Small intestine (tissue), 7 donors: ENCODE measurements around the gene THAP11. TPM values are rescaled to one million over a fixed set of nuclear protein-coding genes. Genes with fewer than 3 reads are reported as not detected.
"Not testable (repeated sequence)": the region's sequence is repeated elsewhere in the genome, so short reads cannot be mapped to it uniquely, and the experiment has no call there.

Experiments
- DNase-seq, 2 donors: peaks; one replicate each; pipeline versions ENCODE4 v3.0.0 to v3.0.0-alpha.2; 2013
- FAIRE-seq: peaks from 2 replicates; lab custom pipeline; 2012; peaks lifted over from hg19 to GRCh38; lab: Jason Lieb, UNC
- H3K27ac ChIP-seq, 3 donors: one replicate each; pipeline ENCODE4 v1.5.1; 2013; ENCODE audit warnings: low read length in 2 of 3, mild to moderate bottlenecking in 2 of 3, control low read depth in 1 of 3, inconsistent platforms in 1 of 3, low read depth in 1 of 3, moderate library complexity in 1 of 3
- H3K27me3 ChIP-seq, 3 donors: one replicate each; pipeline ENCODE4 v1.6.1; 2013; ENCODE audit warnings: low read length in 3 of 3, inconsistent platforms in 1 of 3; ENCODE audit not compliant: control insufficient read depth in 3 of 3, insufficient read depth in 3 of 3
- H3K36me3 ChIP-seq, 3 donors: one replicate each; pipeline ENCODE4 v1.6.1; 2013; ENCODE audit warnings: low read length in 3 of 3, inconsistent platforms in 1 of 3, low read depth in 1 of 3, mild to moderate bottlenecking in 1 of 3, moderate library complexity in 1 of 3; ENCODE audit not compliant: control insufficient read depth in 3 of 3, insufficient read depth in 2 of 3
- H3K4me1 ChIP-seq, 3 donors: one replicate each; pipeline ENCODE4 v1.6.1; 2013; ENCODE audit warnings: low read length in 2 of 3, inconsistent platforms in 1 of 3, low read depth in 1 of 3, mild to moderate bottlenecking in 1 of 3, moderate library complexity in 1 of 3; ENCODE audit not compliant: control insufficient read depth in 3 of 3, insufficient read depth in 2 of 3
- H3K4me3 ChIP-seq, 3 donors: one replicate each; pipeline ENCODE4 v1.5.1; 2013; ENCODE audit warnings: low read length in 3 of 3, control low read depth in 1 of 3, inconsistent platforms in 1 of 3, low read depth in 1 of 3, mild to moderate bottlenecking in 1 of 3, moderate library complexity in 1 of 3
- H3K9me3 ChIP-seq, 2 donors: one replicate each; pipeline ENCODE4 v1.6.1; 2013; ENCODE audit warnings: low read depth in 1 of 2, low read length in 1 of 2; ENCODE audit not compliant: control insufficient read depth in 2 of 2, insufficient read depth in 1 of 2
- WGBS, 3 donors: extraction: QIAGEN DNeasy Blood & Tissue Kit; methylation state at CpG; one replicate each; pipeline ENCODE4 v1.1.7; 2013; 5-methylcytosine and 5-hydroxymethylcytosine counted together
- polyA plus RNA-seq, 4 donors: library from polyadenylated mRNA; stranded (reverse) in 3 of 4; unstranded in 1 of 4; fragments of 200-250 nt in 3 of 4; fragments of 120-200 nt in 1 of 4; gene quantifications; one replicate each; pipeline versions ENCODE4 v1.2.1 to v1.2.3, GENCODE V29; 2013
- donor health status: healthy with polysubstance abuse.
- donor health status: control.
- donor health status: control.
- donor health status: Bipolar disorder and iron deficiency.
- donor health status: healthy.

Gene THAP11
- polyA plus RNA-seq, 4 donors, result 15.0 to 25.0 (median 19.2) TPM

GRCh38 chr16:67825906-67826305 lies 16.2 kb upstream of the THAP11 start:
- Histone ChIP-seq H3K27ac (no peak overlapping the region), H3K4me3 (no peak overlapping the region), H3K27me3 (no peaks in the 10 kb centered on the region), H3K36me3 (peaks cover 0 to 56% (median 4%) of the 10 kb centered on the region in 3 donors), H3K4me1 (no peaks in the 10 kb centered on the region), H3K9me3 (no peaks in the 10 kb centered on the region)
- FAIRE-seq (no peak), DNase-seq (no peak)
- WGBS, 3 donors, result 89 to 93% (median 93%) methylated on average over 14 of the region's 14 CpGs

GRCh38 chr16:67828651-67829050 lies 13.5 kb upstream of the THAP11 start:
- DNase-seq, result no peak
- no peak overlapping the region for H3K4me3 ChIP-seq
- no peak for FAIRE-seq
- WGBS, 3 donors, result 89 to 96% (median 94%) methylated on average over 4 of the region's 4 CpGs
- H3K9me3 ChIP-seq, result no peaks in the 10 kb centered on the region
- no peaks in the 10 kb centered on the region for H3K27me3 ChIP-seq
- no peak overlapping the region for H3K27ac ChIP-seq
- peaks cover 0 to 6% (median 3%) of the 10 kb centered on the region in 3 donors for H3K4me1 ChIP-seq
- H3K36me3 ChIP-seq, result peaks cover 0 to 72% (median 4%) of the 10 kb centered on the region in 3 donors

GRCh38 chr16:67833030-67833414 lies 9.1 kb upstream of the THAP11 start:
- H3K4me1 ChIP-seq, result peaks cover 0 to 6% (median 3%) of the 10 kb centered on the region in 3 donors
- peak overlapping the region in 1 of 3 donors; percentile 21 for H3K27ac ChIP-seq
- H3K36me3 ChIP-seq, result peaks cover 0 to 44% (median 4%) of the 10 kb centered on the region in 3 donors
- H3K9me3 ChIP-seq, result no peaks in the 10 kb centered on the region
- H3K4me3 ChIP-seq, result peak overlapping the region; percentile 67 to 76 (median 69)
- 0 to 2% (median 1%) methylated on average over 3 of the region's 3 CpGs for WGBS, 3 donors
- DNase-seq (peak; percentile 23 to 26), FAIRE-seq (no peak)
- no peaks in the 10 kb centered on the region for H3K27me3 ChIP-seq

- DNase-seq, result peak; percentile 87 to 95
- Histone ChIP-seq H3K36me3 (peaks cover 0 to 38% (median 4%) of the 10 kb centered on the region in 3 donors), H3K9me3 (no peaks in the 10 kb centered on the region), H3K27ac (peak overlapping the region in 1 of 3 donors; percentile 66), H3K4me1 (peaks cover 0 to 6% (median 3%) of the 10 kb centered on the region in 3 donors), H3K4me3 (peak overlapping the region; percentile 67 to 76 (median 69)), H3K27me3 (no peaks in the 10 kb centered on the region)
- 1% methylated on average over 46 to 49 of the region's 49 CpGs for WGBS, 3 donors
- FAIRE-seq, result no peak
These were observed 8.5 kb upstream of the THAP11 start for GRCh38 chr16:67833415-67834241.

- H3K9me3 ChIP-seq, result no peaks in the 10 kb centered on the region
- DNase-seq, result no peak
- H3K27me3 ChIP-seq, result no peaks in the 10 kb centered on the region
- H3K4me3 ChIP-seq, result peak overlapping the region in 2 of 3 donors; percentile 67 to 69
- FAIRE-seq, result no peak
- H3K4me1 ChIP-seq, result peaks cover 0 to 6% (median 3%) of the 10 kb centered on the region in 3 donors
- 67 to 82% (median 80%) methylated on average over 10 of the region's 10 CpGs for WGBS, 3 donors
- H3K36me3 ChIP-seq, result peaks cover 0 to 32% (median 4%) of the 10 kb centered on the region in 3 donors
- peak overlapping the region in 1 of 3 donors; percentile 30 for H3K27ac ChIP-seq
These were observed 7.9 kb upstream of the THAP11 start for GRCh38 chr16:67834242-67834614.

GRCh38 chr16:67837190-67837589 lies 4.9 kb upstream of the THAP11 start:
- H3K27me3 ChIP-seq, H3K27ac ChIP-seq, H3K4me1 ChIP-seq, H3K4me3 ChIP-seq, FAIRE-seq, H3K9me3 ChIP-seq, H3K36me3 ChIP-seq: not testable (repeated sequence)
- DNase-seq, result peak; percentile 32 to 73
- 25 to 70% (median 37%) methylated on average over 7 to 10 of the region's 10 CpGs for WGBS, 3 donors

GRCh38 chr16:67837811-67838210 lies 4.3 kb upstream of the THAP11 start:
- WGBS, 3 donors, result 72 to 84% (median 72%) methylated on average over 2 of the region's 2 CpGs
- H3K36me3 ChIP-seq, result no peaks in the 10 kb centered on the region
- H3K27me3 ChIP-seq, result no peaks in the 10 kb centered on the region
- H3K4me1 ChIP-seq, result peaks cover 0 to 3% (median 3%) of the 10 kb centered on the region in 3 donors
- H3K4me3 ChIP-seq, result no peak overlapping the region
- FAIRE-seq (no peak), DNase-seq (no peak)
- H3K27ac ChIP-seq, result no peak overlapping the region
- no peaks in the 10 kb centered on the region for H3K9me3 ChIP-seq

GRCh38 chr16:67841198-67841815 lies 813 bp upstream of the THAP11 start:
- Histone ChIP-seq H3K4me3 (peak overlapping the region in 2 of 3 donors; percentile 77 to 92), H3K27ac (peak overlapping the region in 2 of 3 donors; percentile 95 to 99), H3K4me1 (peaks cover 13 to 28% (median 15%) of the 10 kb centered on the region in 3 donors), H3K36me3 (peaks cover 0 to 9% (median 0%) of the 10 kb centered on the region in 3 donors), H3K27me3 (no peaks in the 10 kb centered on the region), H3K9me3 (no peaks in the 10 kb centered on the region)
- DNase-seq (no peak), FAIRE-seq (no peak)
- WGBS, 3 donors, result 44 to 50% (median 47%) methylated on average over 17 of the region's 17 CpGs
